ENCODE measurements around the gene MFAP4. TPM values are rescaled to one million over a fixed set of nuclear protein-coding genes. Genes with fewer than 3 reads are reported as not detected.

MFAP4 gene
- total RNA-seq, 1 experiment from 2014 or later, result not detected

- ChIA-PET CTCF (no interaction called here), POLR2A (ENCODE audit: unreplicated experiment) (interaction anchor here (0.6 kb wide), 1 partner anchor 322 kb away, joined by 5 read pairs; no protein-coding TSS in a partner anchor)
- no peaks in the 10 kb centered on the region for H3F3A ChIP-seq (ENCODE audit: insufficient read depth, low read depth)
- DNase-seq, result no peak
- no peaks in the 10 kb centered on the region for H4K20me1 ChIP-seq (ENCODE audit: insufficient read depth)
- no peaks in the 10 kb centered on the region for H3K36me3 ChIP-seq (ENCODE audit: low read depth)
- intact Hi-C loops (cut with micrococcal nuclease; ENCODE audit: unreplicated experiment), result no loop called here
- no peaks in the 10 kb centered on the region for H3K4me1 ChIP-seq (replicated peaks; ENCODE audit: insufficient read depth)
- no peaks in the 10 kb centered on the region for H3K27me3 ChIP-seq (ENCODE audit: insufficient read depth, low read depth)
- H3K79me2 ChIP-seq (ENCODE audit: low read depth), result no peaks in the 10 kb centered on the region
- H3K4me3 ChIP-seq, result no peak overlapping the region
- no peaks in the 10 kb centered on the region for H3K9me3 ChIP-seq (ENCODE audit: insufficient read depth, low read depth)
- H3K9me2 ChIP-seq (ENCODE audit: insufficient read depth), result no peaks in the 10 kb centered on the region
- TF ChIP-seq EZH2 (IDR thresholded peaks at IDR 0.05; ENCODE audit: low read depth), result no peak
- TF ChIP-seq CTCF (conservative IDR thresholded peaks at IDR 0.05), result no peak
- no peak overlapping the region for H2AFZ ChIP-seq
- no TSS peak for BruUV-seq (replicated peaks)
- H3K27ac ChIP-seq, result no peak overlapping the region
- H3K4me2 ChIP-seq, result no peak overlapping the region
Measured at GRCh38 chr17:19431691-19432090, 44.7 kb upstream of the MFAP4 start.

GRCh38 chr17:19426631-19427030 lies 39.6 kb upstream of the MFAP4 start:
- no peak for TF ChIP-seq CTCF (conservative IDR thresholded peaks at IDR 0.05)
- TF ChIP-seq EZH2 (IDR thresholded peaks at IDR 0.05; ENCODE audit: low read depth), result no peak
- Histone ChIP-seq H3K9me3 (ENCODE audit: insufficient read depth, low read depth) (no peaks in the 10 kb centered on the region), H3K4me2 (no peak overlapping the region), H4K20me1 (ENCODE audit: insufficient read depth) (no peaks in the 10 kb centered on the region), H3K79me2 (ENCODE audit: low read depth) (no peaks in the 10 kb centered on the region), H2AFZ (no peak overlapping the region), H3F3A (ENCODE audit: insufficient read depth, low read depth) (no peaks in the 10 kb centered on the region), H3K9me2 (ENCODE audit: insufficient read depth) (no peaks in the 10 kb centered on the region), H3K27ac (no peak overlapping the region), H3K4me1 (replicated peaks; ENCODE audit: insufficient read depth) (no peaks in the 10 kb centered on the region), H3K27me3 (ENCODE audit: insufficient read depth, low read depth) (no peaks in the 10 kb centered on the region), H3K36me3 (ENCODE audit: low read depth) (no peaks in the 10 kb centered on the region), H3K4me3 (no peak overlapping the region)
- BruUV-seq (replicated peaks), result no TSS peak
- intact Hi-C loops (cut with micrococcal nuclease; ENCODE audit: unreplicated experiment), result no loop called here
- ChIA-PET CTCF (no interaction called here), POLR2A (ENCODE audit: unreplicated experiment) (interaction anchor here (0.6 kb wide), 2 partner anchors 9 to 343 kb away, joined by 3 to 12 read pairs; no protein-coding TSS in a partner anchor)
- no peak for DNase-seq

- Histone ChIP-seq H3K36me3 (ENCODE audit: low read depth) (no peaks in the 10 kb centered on the region), H3F3A (ENCODE audit: insufficient read depth, low read depth) (0 out of 2 replicates have a peak, but pooled peaks cover 4% of the 10 kb centered on the region), H2AFZ (no peak overlapping the region), H3K27ac (no peak overlapping the region), H3K9me2 (ENCODE audit: insufficient read depth) (no peaks in the 10 kb centered on the region), H3K9me3 (ENCODE audit: insufficient read depth, low read depth) (no peaks in the 10 kb centered on the region), H3K4me2 (no peak overlapping the region), H4K20me1 (ENCODE audit: insufficient read depth) (no peaks in the 10 kb centered on the region), H3K4me3 (no peak overlapping the region), H3K4me1 (replicated peaks; ENCODE audit: insufficient read depth) (no peaks in the 10 kb centered on the region), H3K27me3 (ENCODE audit: insufficient read depth, low read depth) (no peaks in the 10 kb centered on the region), H3K79me2 (ENCODE audit: low read depth) (no peaks in the 10 kb centered on the region)
- BruUV-seq (replicated peaks), result no TSS peak
- ChIA-PET CTCF (interaction anchor here (0.7 kb wide), 1 partner anchor 23 kb away, joined by 3 read pairs; no protein-coding TSS in a partner anchor), POLR2A (ENCODE audit: unreplicated experiment) (no interaction called here)
- DNase-seq, result no peak
- intact Hi-C loops (cut with micrococcal nuclease; ENCODE audit: unreplicated experiment), result no loop called here
- TF ChIP-seq CTCF (conservative IDR thresholded peaks at IDR 0.05) (no peak), EZH2 (IDR thresholded peaks at IDR 0.05; ENCODE audit: low read depth) (no peak)
Measured at GRCh38 chr17:19424934-19425868, 38.2 kb upstream of the MFAP4 start.

All from PC-9 (cell line).